Stimulated activated CD4-positive, alpha-beta T cell treated with anti-CD3 and anti-CD28 coated beads, Interleukin-4, amount 100 ng/mL, for 24 hours (primary cell): ENCODE data around the gene RNF220.

ENCODE experiments used
- DNase-seq: peaks from one replicate; pipeline ENCODE4 v3.0.0-alpha.2; 2020

RNF220 gene

GRCh38 chr1:44591381-44591780 lies 186.3 kb downstream of the RNF220 start:
- no peak for DNase-seq

GRCh38 chr1:44592208-44593145 lies 187.4 kb downstream of the RNF220 start:
- no peak for DNase-seq

- no peak for DNase-seq
Measured at GRCh38 chr1:44594353-44594752, 189.3 kb downstream of the RNF220 start.

- DNase-seq: peak; percentile 81
Measured at GRCh38 chr1:44594871-44595735, 190.0 kb downstream of the RNF220 start.

- DNase-seq: no peak
Measured at GRCh38 chr1:44596511-44596910, 191.5 kb downstream of the RNF220 start.

- no peak for DNase-seq
Measured at GRCh38 chr1:44598167-44598566, 193.1 kb downstream of the RNF220 start.

GRCh38 chr1:44602634-44603628 lies 197.9 kb downstream of the RNF220 start:
- no peak for DNase-seq

GRCh38 chr1:44603718-44604117 lies 198.7 kb downstream of the RNF220 start:
- DNase-seq: no peak

- no peak for DNase-seq
Measured at GRCh38 chr1:44604157-44604955, 199.3 kb downstream of the RNF220 start.

- no peak for DNase-seq
Measured at GRCh38 chr1:44605914-44606615, 201.0 kb downstream of the RNF220 start.

- no peak for DNase-seq
Measured at GRCh38 chr1:44606701-44607281, 201.7 kb downstream of the RNF220 start.

- no peak for DNase-seq
Measured at GRCh38 chr1:44608141-44608540, 203.1 kb downstream of the RNF220 start.

- DNase-seq: peak; percentile 15
Measured at GRCh38 chr1:44609412-44609767, 204.3 kb downstream of the RNF220 start.

- no peak for DNase-seq
Measured at GRCh38 chr1:44609768-44610526, 204.9 kb downstream of the RNF220 start.

GRCh38 chr1:44610527-44611148 lies 205.6 kb downstream of the RNF220 start:
- DNase-seq: no peak

- no peak for DNase-seq
Measured at GRCh38 chr1:44611419-44611818, 206.4 kb downstream of the RNF220 start.

GRCh38 chr1:44611866-44612265 lies 206.8 kb downstream of the RNF220 start:
- no peak for DNase-seq

- DNase-seq: no peak
Measured at GRCh38 chr1:44613941-44614340, 208.9 kb downstream of the RNF220 start.

GRCh38 chr1:44616284-44616990 lies 211.4 kb downstream of the RNF220 start:
- DNase-seq: no peak
